ENCODE data around the gene RABGAP1. TPM values are rescaled to one million over a fixed set of nuclear protein-coding genes. Genes with fewer than 3 reads are reported as not detected.

The RABGAP1 gene
- total and polyA plus RNA-seq, 10 of the 15 experiments (the other 5 are each of a cell fraction or from before 2014, with no cell fraction given), result 2.6 to 31.6 (median 12.5) TPM

- Histone ChIP-seq H2AFZ (ENCODE audit: control insufficient read depth, low read depth, low read length) (no peak overlapping the region), H4K20me1 (ENCODE audit: control insufficient read depth, insufficient read depth) (no peaks in the 10 kb centered on the region), H3K27ac (ENCODE audit: control insufficient read depth, insufficient read depth) (no peak overlapping the region), H3K4me2 (ENCODE audit: control insufficient read depth, insufficient read depth) (no peak overlapping the region), H3K4me3 (no peak overlapping the region), H3K27me3 (replicated peaks in 1 of 2; ENCODE audit: control insufficient read depth in 2 of 2, insufficient read depth in 2 of 2, low read length in 1 of 2) (no peaks in the 10 kb centered on the region), H3K36me3 (ENCODE audit: control insufficient read depth in 2 of 2, insufficient read depth in 2 of 2, low read length in 1 of 2) (peaks cover 2 to 9% of the 10 kb centered on the region in 2 experiments), H3K79me2 (ENCODE audit: control insufficient read depth, insufficient read depth, low read length) (no peaks in the 10 kb centered on the region), H3K9ac (ENCODE audit: control insufficient read depth, insufficient read depth, low read length) (no peak overlapping the region), H3K4me1 (ENCODE audit: control insufficient read depth, insufficient read depth, low read length) (no peaks in the 10 kb centered on the region), H3K9me3 (replicated peaks; ENCODE audit: control insufficient read depth, insufficient read depth, low read length) (no peaks in the 10 kb centered on the region)
- ChIA-PET CTCF (no interaction called here), RAD21 (ENCODE audit: unreplicated experiment) (interaction anchor here (0.9 kb wide), 1 partner anchor 38 kb away, joined by 3 read pairs; no protein-coding TSS in a partner anchor), SMC1A (ENCODE audit: uncharacterized antibody, unreplicated experiment) (interaction anchor here (1.4 kb wide), 1 partner anchor 17 kb away, joined by 3 read pairs; no protein-coding TSS in a partner anchor), POLR2A (no interaction called here)
- intact Hi-C loops (cut with micrococcal nuclease; ENCODE audit: unreplicated experiment), result no loop called here
- no TSS peak for BruUV-seq (replicated peaks)
- FAIRE-seq (no peak), DNase-seq (ENCODE audit: low read depth, low spot score) (no peak), ATAC-seq (no peak)
- in situ Hi-C loops (cut with MboI), result no loop called here
- TF ChIP-seq SMAD5 (IDR thresholded peaks at IDR 0.05; ENCODE audit: low read depth) (no peak), MAX (IDR thresholded peaks at IDR 0.05; ENCODE audit: low read depth, low read length) (no peak), REST (IDR thresholded peaks at IDR 0.05; ENCODE audit: low read depth, low read length) (no peak), BRCA1 (IDR thresholded peaks at IDR 0.05; ENCODE audit: low read depth, low read length) (no peak), STAT3 (IDR thresholded peaks at IDR 0.05; ENCODE audit: low read depth, low read length) (no peak), TCF7 (IDR thresholded peaks at IDR 0.05; ENCODE audit: borderline replicate concordance) (no peak)
- 0% methylated on average over 1 of the region's 1 CpG for WGBS (ENCODE audit: insufficient coverage, insufficient replicate concordance, low lambda C conversion rate, missing lambda C conversion rate)
Observed at GRCh38 chr9:123149067-123149466, 208.2 kb downstream of the RABGAP1 start.
